ENCODE results near the gene GADD45B.
"Not testable (repeated sequence)": the region's sequence is repeated elsewhere in the genome, so short reads cannot be mapped to it uniquely, and the experiment has no call there.

Gene GADD45B

GRCh38 chr19:2514981-2515518 lies 39.1 kb downstream of the GADD45B start:
- no peak for DNase-seq (ENCODE audit: low read depth)

GRCh38 chr19:2516727-2517126 lies 40.8 kb downstream of the GADD45B start:
- DNase-seq (ENCODE audit: low read depth): no peak

- DNase-seq (ENCODE audit: low read depth): no peak
Measured at GRCh38 chr19:2517881-2518601, 42.1 kb downstream of the GADD45B start.

DNA sequence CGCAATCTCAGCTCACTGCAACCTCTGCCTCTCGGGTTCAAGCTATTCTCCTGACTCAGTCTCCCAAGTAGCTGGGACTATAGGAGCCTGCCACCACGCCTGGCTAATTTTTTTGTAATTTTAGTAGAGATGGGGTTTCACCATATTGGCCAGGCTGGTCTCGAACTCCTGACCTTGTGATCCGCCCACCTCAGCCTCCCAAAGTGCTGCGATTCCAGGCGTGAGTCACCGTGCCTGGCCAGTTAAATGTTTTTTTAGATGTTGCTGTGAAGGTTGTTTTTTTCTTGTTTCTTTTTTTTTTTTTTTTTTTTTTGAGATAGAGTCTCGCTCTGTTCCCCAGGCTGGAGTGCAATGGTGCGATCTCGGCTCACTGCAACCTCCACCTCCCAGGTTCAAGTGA lies 42.9 kb downstream of the GADD45B start:
- not testable (repeated sequence) for DNase-seq (ENCODE audit: low read depth)

- no peak for DNase-seq (ENCODE audit: low read depth)
Measured at GRCh38 chr19:2519482-2519881, 43.6 kb downstream of the GADD45B start.

- no peak for DNase-seq (ENCODE audit: low read depth)
Measured at GRCh38 chr19:2523630-2524311, 47.8 kb downstream of the GADD45B start.

GRCh38 chr19:2524361-2524839 lies 48.5 kb downstream of the GADD45B start:
- no peak for DNase-seq (ENCODE audit: low read depth)

DNA sequence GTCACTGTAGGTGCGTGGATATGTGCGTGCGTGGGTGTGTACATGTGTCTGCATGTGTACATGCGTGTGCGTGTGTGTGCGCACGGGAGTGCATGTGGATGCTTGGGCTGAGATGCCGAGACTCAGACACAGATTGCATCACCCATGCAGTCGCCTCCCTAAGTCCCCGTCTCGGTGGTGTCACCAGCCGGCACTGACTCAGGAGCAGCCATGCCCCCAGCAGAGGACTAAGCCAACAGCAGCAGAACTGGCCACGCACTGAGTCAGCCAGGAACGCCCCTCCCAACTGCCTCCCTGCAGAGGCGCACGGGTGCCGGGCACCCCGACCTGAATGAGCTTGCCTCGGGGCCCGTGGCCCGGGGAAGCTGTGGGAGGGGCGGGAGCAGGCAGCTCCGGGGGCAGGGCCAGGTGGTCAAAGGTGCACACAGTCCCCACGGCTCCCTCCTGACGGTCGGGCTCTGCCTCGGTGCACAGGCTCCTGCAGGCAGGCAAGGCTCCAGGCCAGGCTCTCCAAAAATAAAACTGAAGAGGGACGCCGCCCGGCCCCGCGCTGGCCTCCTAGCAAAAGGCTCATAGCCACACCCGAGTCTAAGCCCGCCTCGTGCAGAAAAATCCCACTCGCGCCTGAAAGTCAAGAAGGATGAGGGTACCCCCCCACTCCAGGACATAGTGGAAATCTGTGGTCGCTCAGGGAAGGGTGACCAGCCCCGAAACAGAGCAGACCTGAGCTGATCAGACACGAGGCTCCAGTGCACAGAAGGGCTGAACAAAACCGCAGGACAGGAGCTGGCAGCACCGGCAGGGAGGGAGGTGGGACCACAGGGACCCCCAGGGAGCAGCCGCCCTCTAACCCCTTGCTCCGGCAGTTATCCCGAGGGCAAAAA lies 49.2 kb downstream of the GADD45B start:
- no peak for DNase-seq (ENCODE audit: low read depth)

DNA sequence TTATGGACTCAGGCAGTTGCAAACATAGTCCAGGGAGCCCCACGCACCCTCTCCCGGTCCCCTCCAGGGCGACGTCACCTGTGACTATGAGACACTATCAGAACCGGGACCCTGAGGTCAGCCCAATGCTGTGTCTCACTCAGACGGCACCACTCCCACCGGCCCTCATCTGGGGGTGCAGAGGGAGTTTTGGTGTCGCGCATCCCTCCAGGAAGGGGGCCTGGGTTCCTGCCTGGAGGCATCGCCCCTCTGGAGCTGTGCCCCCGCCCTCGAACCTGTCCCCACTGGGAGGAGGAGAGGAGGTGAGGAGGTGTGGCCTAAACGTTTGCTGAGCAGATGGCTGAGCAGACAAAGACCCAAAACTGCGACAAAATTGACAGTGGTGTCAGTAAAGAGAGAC lies 51.2 kb downstream of the GADD45B start:
- DNase-seq (ENCODE audit: low read depth): no peak

GRCh38 chr19:2527686-2528085 lies 51.8 kb downstream of the GADD45B start:
- no peak for DNase-seq (ENCODE audit: low read depth)
